ENCODE measurements around the gene TMEM239. TPM values are rescaled to one million over a fixed set of nuclear protein-coding genes. Genes with fewer than 3 reads are reported as not detected.

TMEM239 gene
- total and polyA plus RNA-seq, 2 of the 8 experiments (the other 6 are each of a cell fraction or from before 2014, with no cell fraction given), result not detected

DNA sequence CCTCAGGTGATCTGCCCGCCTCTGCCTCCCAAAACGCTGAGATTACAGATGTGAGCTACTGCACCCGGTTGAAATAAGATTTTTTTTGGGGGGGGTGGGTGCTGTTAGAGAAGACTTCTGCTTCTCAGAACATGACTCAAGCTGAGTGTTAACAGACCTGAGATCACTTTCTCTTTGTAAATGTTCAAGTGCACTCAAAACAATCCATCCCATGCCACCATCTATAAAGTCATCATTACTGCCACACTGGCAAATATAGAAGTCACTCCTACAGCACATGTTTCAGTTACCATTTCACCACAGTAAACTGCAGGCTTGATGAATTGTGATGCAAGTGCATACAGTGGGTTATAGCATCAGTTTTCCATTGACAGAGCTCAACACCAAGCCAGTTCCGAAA, 33.4 kb downstream of the TMEM239 start (continued):
- TF ChIP-seq, protein P1, sequence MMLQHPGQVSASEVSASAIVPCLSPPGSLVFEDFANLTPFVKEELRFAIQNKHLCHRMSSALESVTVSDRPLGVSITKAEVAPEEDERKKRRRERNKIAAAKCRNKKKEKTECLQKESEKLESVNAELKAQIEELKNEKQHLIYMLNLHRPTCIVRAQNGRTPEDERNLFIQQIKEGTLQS (IDR thresholded peaks at IDR 0.05; ENCODE audit: insufficient read depth, low read depth, low read length), result no peak
- TF ChIP-seq TBP (IDR thresholded peaks at IDR 0.05; ENCODE audit: low read depth, low read length) (no peak), TEAD4 (IDR thresholded peaks at IDR 0.05; ENCODE audit: low read depth, low read length) (no peak), CBX8 (IDR thresholded peaks at IDR 0.05; ENCODE audit: borderline replicate concordance, low read depth, low read length) (no peak)
- TF ChIP-seq, protein P2, sequence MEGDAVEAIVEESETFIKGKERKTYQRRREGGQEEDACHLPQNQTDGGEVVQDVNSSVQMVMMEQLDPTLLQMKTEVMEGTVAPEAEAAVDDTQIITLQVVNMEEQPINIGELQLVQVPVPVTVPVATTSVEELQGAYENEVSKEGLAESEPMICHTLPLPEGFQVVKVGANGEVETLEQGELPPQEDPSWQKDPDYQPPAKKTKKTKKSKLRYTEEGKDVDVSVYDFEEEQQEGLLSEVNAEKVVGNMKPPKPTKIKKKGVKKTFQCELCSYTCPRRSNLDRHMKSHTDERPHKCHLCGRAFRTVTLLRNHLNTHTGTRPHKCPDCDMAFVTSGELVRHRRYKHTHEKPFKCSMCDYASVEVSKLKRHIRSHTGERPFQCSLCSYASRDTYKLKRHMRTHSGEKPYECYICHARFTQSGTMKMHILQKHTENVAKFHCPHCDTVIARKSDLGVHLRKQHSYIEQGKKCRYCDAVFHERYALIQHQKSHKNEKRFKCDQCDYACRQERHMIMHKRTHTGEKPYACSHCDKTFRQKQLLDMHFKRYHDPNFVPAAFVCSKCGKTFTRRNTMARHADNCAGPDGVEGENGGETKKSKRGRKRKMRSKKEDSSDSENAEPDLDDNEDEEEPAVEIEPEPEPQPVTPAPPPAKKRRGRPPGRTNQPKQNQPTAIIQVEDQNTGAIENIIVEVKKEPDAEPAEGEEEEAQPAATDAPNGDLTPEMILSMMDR (IDR thresholded peaks at IDR 0.05; ENCODE audit: control extremely low read depth in 1 of 3, insufficient read depth in 1 of 3, low read depth in 1 of 3, low read length in 3 of 3), result no peak

Data from H1 (cell line).